ENCODE measurements around the gene CAMKK2.

The CAMKK2 gene

DNA sequence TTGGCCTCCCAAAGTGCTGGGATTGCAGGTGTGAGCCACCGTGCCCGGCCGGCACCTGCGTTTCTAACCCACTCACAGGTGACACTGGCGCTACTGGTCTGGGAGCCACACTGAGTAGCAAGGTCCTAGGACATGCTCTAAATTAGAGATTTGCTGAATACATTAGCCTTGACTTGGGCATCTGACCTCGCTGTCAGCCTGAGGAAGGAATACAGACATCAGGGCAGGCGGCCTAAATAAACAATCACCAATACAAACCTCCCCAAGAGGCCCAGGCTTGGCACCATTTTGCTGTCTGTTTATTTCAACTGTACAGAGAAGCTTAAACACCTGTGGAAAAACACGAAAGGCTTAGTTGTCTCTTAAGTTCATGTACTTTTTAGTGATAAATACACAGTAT, 59.1 kb downstream of the CAMKK2 start:
- Histone ChIP-seq H3K4me2 (ENCODE audit: insufficient read depth, low read length) (no peak overlapping the region), H3K27me3 (ENCODE audit: insufficient read depth, low read length, poor library complexity) (no peaks in the 10 kb centered on the region), H4K20me1 (ENCODE audit: insufficient read depth, low read length) (no peaks in the 10 kb centered on the region), H3K4me3 (ENCODE audit: low read depth in 1 of 2, low read length in 2 of 2) (no peak overlapping the region), H3K9me3 (ENCODE audit: insufficient read depth, low read length, severe bottlenecking) (no peaks in the 10 kb centered on the region), H3K36me3 (ENCODE audit: insufficient read depth, low read length) (peaks cover 53% of the 10 kb centered on the region), H3K9ac (ENCODE audit: low read depth, low read length) (no peak overlapping the region), H2AFZ (ENCODE audit: low read depth, low read length) (no peak overlapping the region), H3K27ac (ENCODE audit: low read length) (no peak overlapping the region; the same call in 1 of the 2 replicates), H3K79me2 (ENCODE audit: insufficient read depth, low read length) (no peaks in the 10 kb centered on the region), H3K4me1 (ENCODE audit: insufficient read depth, low read length) (no peaks in the 10 kb centered on the region)
- ATAC-seq (ENCODE audit: insufficient read depth, low read depth) (no peak), DNase-seq (no peak)
- TF ChIP-seq, protein P1, sequence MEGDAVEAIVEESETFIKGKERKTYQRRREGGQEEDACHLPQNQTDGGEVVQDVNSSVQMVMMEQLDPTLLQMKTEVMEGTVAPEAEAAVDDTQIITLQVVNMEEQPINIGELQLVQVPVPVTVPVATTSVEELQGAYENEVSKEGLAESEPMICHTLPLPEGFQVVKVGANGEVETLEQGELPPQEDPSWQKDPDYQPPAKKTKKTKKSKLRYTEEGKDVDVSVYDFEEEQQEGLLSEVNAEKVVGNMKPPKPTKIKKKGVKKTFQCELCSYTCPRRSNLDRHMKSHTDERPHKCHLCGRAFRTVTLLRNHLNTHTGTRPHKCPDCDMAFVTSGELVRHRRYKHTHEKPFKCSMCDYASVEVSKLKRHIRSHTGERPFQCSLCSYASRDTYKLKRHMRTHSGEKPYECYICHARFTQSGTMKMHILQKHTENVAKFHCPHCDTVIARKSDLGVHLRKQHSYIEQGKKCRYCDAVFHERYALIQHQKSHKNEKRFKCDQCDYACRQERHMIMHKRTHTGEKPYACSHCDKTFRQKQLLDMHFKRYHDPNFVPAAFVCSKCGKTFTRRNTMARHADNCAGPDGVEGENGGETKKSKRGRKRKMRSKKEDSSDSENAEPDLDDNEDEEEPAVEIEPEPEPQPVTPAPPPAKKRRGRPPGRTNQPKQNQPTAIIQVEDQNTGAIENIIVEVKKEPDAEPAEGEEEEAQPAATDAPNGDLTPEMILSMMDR (IDR thresholded peaks at IDR 0.05; ENCODE audit: borderline replicate concordance, extremely low read depth, low read length, poor library complexity, severe bottlenecking) = no peak
- TF ChIP-seq EZH2 (IDR thresholded peaks at IDR 0.05; ENCODE audit: borderline replicate concordance, low read depth, low read length, severe bottlenecking) = no peak

DNA sequence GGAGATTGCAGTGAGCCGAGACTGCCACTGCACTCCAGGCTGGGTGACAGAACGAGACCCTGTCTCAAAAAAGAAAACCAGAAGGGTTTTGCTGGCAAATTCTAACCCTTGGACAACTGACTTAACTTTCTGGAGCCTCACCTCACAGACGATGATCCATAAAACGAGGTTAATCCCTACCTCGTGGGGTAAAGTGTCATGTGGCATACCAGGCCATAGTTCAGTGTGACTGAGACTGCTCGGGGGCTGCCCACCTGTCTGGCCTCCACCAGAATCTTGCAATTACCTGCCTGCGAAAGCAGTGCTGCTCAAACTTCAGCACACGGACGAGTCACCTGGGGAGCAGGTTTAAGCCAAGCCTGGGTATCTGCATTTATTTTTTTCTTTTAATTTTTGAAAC, 59.7 kb downstream of the CAMKK2 start:
- H3K9me3 ChIP-seq (ENCODE audit: insufficient read depth, low read length, severe bottlenecking) = no peaks in the 10 kb centered on the region
- H3K4me2 ChIP-seq (ENCODE audit: insufficient read depth, low read length) = no peak overlapping the region
- H3K9ac ChIP-seq (ENCODE audit: low read depth, low read length) = no peak overlapping the region
- H3K4me1 ChIP-seq (ENCODE audit: insufficient read depth, low read length) = no peaks in the 10 kb centered on the region
- no peaks in the 10 kb centered on the region for H4K20me1 ChIP-seq (ENCODE audit: insufficient read depth, low read length)
- no peaks in the 10 kb centered on the region for H3K27me3 ChIP-seq (ENCODE audit: insufficient read depth, low read length, poor library complexity)
- no peak for TF ChIP-seq EZH2 (IDR thresholded peaks at IDR 0.05; ENCODE audit: borderline replicate concordance, low read depth, low read length, severe bottlenecking)
- TF ChIP-seq, protein P1 (IDR thresholded peaks at IDR 0.05; ENCODE audit: borderline replicate concordance, extremely low read depth, low read length, poor library complexity, severe bottlenecking) = no peak
- H3K4me3 ChIP-seq (ENCODE audit: low read depth in 1 of 2, low read length in 2 of 2) = no peak overlapping the region
- no peak overlapping the region for H3K27ac ChIP-seq (ENCODE audit: low read length)
- peaks cover 58% of the 10 kb centered on the region for H3K36me3 ChIP-seq (ENCODE audit: insufficient read depth, low read length)
- DNase-seq (no peak), ATAC-seq (ENCODE audit: insufficient read depth, low read depth) (no peak)
- H2AFZ ChIP-seq (ENCODE audit: low read depth, low read length) = no peak overlapping the region
- H3K79me2 ChIP-seq (ENCODE audit: insufficient read depth, low read length) = no peaks in the 10 kb centered on the region

DNA sequence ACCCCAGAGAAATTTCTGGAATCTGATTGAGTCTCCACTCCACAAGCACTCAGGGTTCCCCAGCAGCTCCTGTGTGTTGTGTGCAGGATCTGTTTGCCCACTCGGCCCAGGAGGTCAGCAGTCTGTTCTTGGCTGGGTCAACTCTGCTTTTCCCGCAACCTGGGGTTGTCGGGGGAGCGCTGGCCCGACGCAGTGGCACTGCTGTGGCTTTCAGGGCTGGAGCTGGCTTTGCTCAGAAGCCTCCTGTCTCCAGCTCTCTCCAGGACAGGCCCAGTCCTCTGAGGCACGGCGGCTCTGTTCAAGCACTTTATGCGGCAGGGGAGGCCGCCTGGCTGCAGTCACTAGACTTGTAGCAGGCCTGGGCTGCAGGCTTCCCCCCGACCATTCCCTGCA, 62.9 kb downstream of the CAMKK2 start:
- DNase-seq (no peak), ATAC-seq (ENCODE audit: insufficient read depth, low read depth) (no peak)
- H3K27ac ChIP-seq (ENCODE audit: low read length) = no peak overlapping the region
- peaks cover 47% of the 10 kb centered on the region for H3K36me3 ChIP-seq (ENCODE audit: insufficient read depth, low read length)
- no peaks in the 10 kb centered on the region for H3K79me2 ChIP-seq (ENCODE audit: insufficient read depth, low read length)
- H2AFZ ChIP-seq (ENCODE audit: low read depth, low read length) = no peak overlapping the region
- no peak overlapping the region for H3K9ac ChIP-seq (ENCODE audit: low read depth, low read length)
- H3K27me3 ChIP-seq (ENCODE audit: insufficient read depth, low read length, poor library complexity) = no peaks in the 10 kb centered on the region
- no peaks in the 10 kb centered on the region for H4K20me1 ChIP-seq (ENCODE audit: insufficient read depth, low read length)
- H3K4me1 ChIP-seq (ENCODE audit: insufficient read depth, low read length) = no peaks in the 10 kb centered on the region
- no peak overlapping the region for H3K4me2 ChIP-seq (ENCODE audit: insufficient read depth, low read length)
- no peak overlapping the region for H3K4me3 ChIP-seq (ENCODE audit: low read depth in 1 of 2, low read length in 2 of 2)
- TF ChIP-seq, protein P1 (IDR thresholded peaks at IDR 0.05; ENCODE audit: borderline replicate concordance, extremely low read depth, low read length, poor library complexity, severe bottlenecking) = no peak
- TF ChIP-seq EZH2 (IDR thresholded peaks at IDR 0.05; ENCODE audit: borderline replicate concordance, low read depth, low read length, severe bottlenecking) = no peak
- H3K9me3 ChIP-seq (ENCODE audit: insufficient read depth, low read length, severe bottlenecking) = no peaks in the 10 kb centered on the region

All from DND-41 (cell line).